SK-N-MC (cell line): ENCODE measurements around the gene NRXN3.

Experiments used
- DNase-seq: peaks from one replicate; pipeline ENCODE4 v3.0.0-alpha.2; 2011; ENCODE audit warnings: low read depth, low spot score
- H3K27ac ChIP-seq: fragments of 200-600 bp; sonication (generic); 2 replicates; pipeline ENCODE4 v1.5.1; 2016; ENCODE audit warnings: mixed run types
- H3K36me3 ChIP-seq: fragments of 200-600 bp; sonication (generic); 2 replicates; pipeline ENCODE4 v1.6.1; 2017; ENCODE audit warnings: antibody characterized with exemption, low read length, mixed read lengths; ENCODE audit not compliant: insufficient read depth
- H3K4me3 ChIP-seq: fragments of 200-600 bp; sonication (generic); 2 replicates; pipeline ENCODE4 v1.5.1; 2016
- H3K9ac ChIP-seq: fragments of 200-600 bp; sonication (generic); 2 replicates; pipeline ENCODE4 v1.8.0; 2017; ENCODE audit warnings: mixed run types, mixed read lengths; ENCODE audit not compliant: insufficient read length
- H3K9me3 ChIP-seq: fragments of 200-600 bp; sonication (generic); 2 replicates; pipeline ENCODE4 v1.6.1; 2017; ENCODE audit warnings: low read depth, mild to moderate bottlenecking, antibody characterized with exemption, low read length, moderate library complexity, mixed read lengths
- EZH2 ChIP-seq: fragments of 200-600 bp; sonication (generic); IDR thresholded peaks from one replicate; pipeline ENCODE4 v1.6.1; 2017; ENCODE audit warnings: antibody characterized with exemption
- FOXP2 ChIP-seq: optimal IDR thresholded peaks from 2 replicates; pipeline ENCODE3; 2011; ENCODE audit warnings: mild to moderate bottlenecking, moderate library complexity; ENCODE audit not compliant: insufficient read depth; ENCODE audit errors: extremely low read length, control extremely low read depth
- POLR2AphosphoS5 ChIP-seq: IDR thresholded peaks from 2 replicates; pipeline ENCODE4 v1.6.1; 2012; ENCODE audit warnings: mild to moderate bottlenecking, low read depth, low read length, borderline replicate concordance

NRXN3 gene

GRCh38 chr14:79729731-79730130 is 1559.6 kb downstream of the NRXN3 start:
- Histone ChIP-seq H3K27ac (no peak overlapping the region), H3K9ac (no peak overlapping the region), H3K9me3 (no peaks in the 10 kb centered on the region), H3K4me3 (no peak overlapping the region), H3K36me3 (no peaks in the 10 kb centered on the region)
- TF ChIP-seq EZH2 (no peak), FOXP2 (no peak), POLR2AphosphoS5 (no peak)
- DNase-seq: no peak

GRCh38 chr14:79730196-79730595 is 1560.0 kb downstream of the NRXN3 start:
- Histone ChIP-seq H3K27ac (no peak overlapping the region), H3K36me3 (no peaks in the 10 kb centered on the region), H3K4me3 (no peak overlapping the region), H3K9ac (no peak overlapping the region), H3K9me3 (no peaks in the 10 kb centered on the region)
- TF ChIP-seq POLR2AphosphoS5 (no peak), FOXP2 (no peak), EZH2 (no peak)
- no peak for DNase-seq

- Histone ChIP-seq H3K9ac (no peak overlapping the region), H3K27ac (no peak overlapping the region), H3K4me3 (peak overlapping the region; percentile 26; the same call in 1 of the 2 replicates), H3K9me3 (no peaks in the 10 kb centered on the region), H3K36me3 (no peaks in the 10 kb centered on the region)
- peak; percentile 55 for DNase-seq
- no peak for TF ChIP-seq POLR2AphosphoS5
- TF ChIP-seq FOXP2: no peak
- no peak for TF ChIP-seq EZH2
These were observed 1560.8 kb downstream of the NRXN3 start for GRCh38 chr14:79730953-79731352.

DNA sequence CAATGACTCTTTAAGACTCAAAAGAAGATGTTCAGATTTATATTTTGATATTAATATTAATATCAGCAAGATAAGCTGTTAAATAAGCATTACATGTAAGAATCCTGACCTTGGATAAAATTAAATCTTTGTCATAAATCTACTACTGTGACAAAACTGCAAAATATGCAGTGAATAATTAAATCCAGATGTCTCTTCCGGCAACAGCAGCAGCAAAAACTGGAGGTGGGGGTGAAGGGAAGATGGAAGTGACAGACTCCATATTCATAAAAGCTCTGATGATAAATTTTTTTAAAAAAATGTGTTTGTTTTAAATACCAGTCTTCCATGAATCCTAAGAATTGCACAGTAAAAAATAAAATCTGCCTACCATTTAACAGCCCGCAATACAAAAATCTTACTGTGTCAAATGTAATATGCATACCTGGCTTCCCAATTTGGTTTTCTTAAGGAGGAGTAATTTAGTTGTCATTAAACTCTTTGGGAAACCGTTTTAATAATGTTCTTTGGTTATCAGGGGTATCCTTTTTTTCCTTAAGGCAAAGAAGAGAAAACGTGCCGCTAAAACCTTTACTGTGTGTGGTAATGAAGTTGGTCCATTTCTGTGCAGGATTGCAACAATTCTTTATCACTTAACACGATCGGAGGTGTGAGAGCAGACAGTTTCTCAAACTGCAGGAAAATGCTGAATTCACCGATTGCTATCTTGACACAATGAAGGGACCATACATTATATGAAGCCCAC is 1562.9 kb downstream of the NRXN3 start:
- no peaks in the 10 kb centered on the region for H3K9me3 ChIP-seq
- H3K36me3 ChIP-seq: no peaks in the 10 kb centered on the region
- peak overlapping the region; percentile 69 for H3K4me3 ChIP-seq
- peak; percentile 56 for DNase-seq
- TF ChIP-seq EZH2 (no peak), POLR2AphosphoS5 (peak; percentile 40; the same call in 1 of the 2 replicates)
- H3K9ac ChIP-seq: no peak overlapping the region
- peak overlapping the region; percentile 75 for H3K27ac ChIP-seq

DNA sequence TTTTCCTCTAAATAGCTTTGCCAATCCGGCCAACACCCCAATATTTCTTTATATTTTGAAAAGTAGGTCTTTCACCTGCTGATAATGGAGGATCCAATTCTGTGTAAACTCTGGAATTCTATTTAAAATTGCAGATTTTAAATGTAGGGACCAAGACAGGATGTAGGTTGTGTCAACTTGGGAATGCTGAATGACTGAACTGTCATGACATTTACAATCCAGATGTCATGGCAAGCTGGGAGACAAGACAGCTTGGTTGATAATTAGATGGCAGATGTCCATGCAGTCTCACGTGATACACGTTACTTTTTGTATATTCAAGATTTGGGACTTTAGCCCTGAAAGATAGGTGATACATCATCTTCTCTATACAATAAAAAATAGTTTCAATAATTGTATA is 1564.0 kb downstream of the NRXN3 start:
- Histone ChIP-seq H3K36me3 (no peaks in the 10 kb centered on the region), H3K9ac (no peak overlapping the region), H3K4me3 (no peak overlapping the region; the same call in 1 of the 2 replicates), H3K27ac (no peak overlapping the region), H3K9me3 (no peaks in the 10 kb centered on the region)
- no peak for TF ChIP-seq POLR2AphosphoS5
- no peak for TF ChIP-seq FOXP2
- no peak for TF ChIP-seq EZH2
- DNase-seq: no peak

DNA sequence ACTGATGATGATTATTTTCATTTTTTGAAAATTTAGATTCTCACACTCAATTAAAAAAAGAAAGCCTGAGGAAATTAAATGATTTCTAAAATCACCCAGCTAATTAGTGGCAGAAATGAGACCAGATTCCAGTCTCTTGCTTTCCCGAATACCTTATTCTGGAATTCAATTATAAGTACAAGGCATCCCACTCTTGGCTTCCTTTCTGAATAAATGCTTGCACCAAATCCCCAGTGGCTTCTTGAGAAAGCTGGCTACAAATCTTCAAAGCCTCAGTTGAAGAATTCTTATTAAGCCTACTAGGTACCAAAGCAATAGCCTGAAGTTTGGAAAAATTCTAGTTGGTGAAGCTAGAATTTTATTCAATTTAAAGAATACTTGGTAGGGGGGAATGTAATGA is 1564.5 kb downstream of the NRXN3 start:
- no peak overlapping the region for H3K27ac ChIP-seq
- no peak overlapping the region for H3K9ac ChIP-seq
- H3K36me3 ChIP-seq: no peaks in the 10 kb centered on the region
- H3K9me3 ChIP-seq: no peaks in the 10 kb centered on the region
- no peak overlapping the region for H3K4me3 ChIP-seq
- TF ChIP-seq EZH2 (no peak), POLR2AphosphoS5 (no peak), FOXP2 (no peak)
- DNase-seq: no peak

DNA sequence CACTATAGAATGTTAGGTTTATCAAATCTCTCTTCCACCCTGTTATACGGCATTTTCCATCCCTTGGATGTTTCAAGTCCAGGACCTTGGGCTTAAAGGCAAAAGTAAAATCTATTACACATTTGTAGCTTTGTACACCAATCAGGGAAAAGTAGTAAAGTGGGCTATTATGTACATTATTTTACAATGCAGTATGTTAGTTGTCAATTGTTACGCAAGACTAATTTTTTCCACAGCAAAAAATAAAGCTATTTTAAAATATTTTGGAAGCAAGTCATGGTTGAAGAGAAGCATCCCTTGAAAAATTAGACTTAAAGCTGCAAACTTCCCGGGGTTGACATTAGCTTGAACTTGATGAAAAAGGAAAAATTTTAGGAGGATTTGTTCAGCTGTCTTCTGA is 1564.9 kb downstream of the NRXN3 start:
- Histone ChIP-seq H3K4me3 (no peak overlapping the region), H3K36me3 (no peaks in the 10 kb centered on the region), H3K9me3 (no peaks in the 10 kb centered on the region), H3K27ac (no peak overlapping the region), H3K9ac (no peak overlapping the region)
- TF ChIP-seq FOXP2 (no peak), EZH2 (no peak), POLR2AphosphoS5 (no peak)
- no peak for DNase-seq

GRCh38 chr14:79740066-79740601 is 1570.0 kb downstream of the NRXN3 start:
- TF ChIP-seq FOXP2 (no peak), POLR2AphosphoS5 (no peak), EZH2 (no peak)
- no peak overlapping the region for H3K27ac ChIP-seq
- DNase-seq: no peak
- H3K4me3 ChIP-seq: no peak overlapping the region
- no peaks in the 10 kb centered on the region for H3K9me3 ChIP-seq
- H3K36me3 ChIP-seq: no peaks in the 10 kb centered on the region
- H3K9ac ChIP-seq: no peak overlapping the region
